Measurements from ENCODE around the gene TGFBR3.

Gene TGFBR3

GRCh38 chr1:91801496-91802115, 84.3 kb downstream of the TGFBR3 start:
- Histone ChIP-seq H3K27ac (no peak overlapping the region), H3K27me3 (no peaks in the 10 kb centered on the region), H3K9me3 (no peaks in the 10 kb centered on the region), H3K36me3 (no peaks in the 10 kb centered on the region), H3K4me3 (ENCODE audit: low read depth in 1 of 2, low read length in 1 of 2) (no peak overlapping the region), H3K4me1 (ENCODE audit: control insufficient read depth in 1 of 2, insufficient read depth in 1 of 2, low read depth in 1 of 2, low read length in 1 of 2) (peaks cover 24 to 32% of the 10 kb centered on the region in 2 experiments)
- no peak for TF ChIP-seq CTCF (IDR thresholded peaks at IDR 0.05)

- no peaks in the 10 kb centered on the region for H3K27me3 ChIP-seq
- TF ChIP-seq CTCF (IDR thresholded peaks at IDR 0.05), result no peak
- H3K9me3 ChIP-seq, result no peaks in the 10 kb centered on the region
- no peak overlapping the region for H3K4me3 ChIP-seq (ENCODE audit: low read depth in 1 of 2, low read length in 1 of 2)
- no peaks in the 10 kb centered on the region for H3K36me3 ChIP-seq
- no peak overlapping the region for H3K27ac ChIP-seq
- H3K4me1 ChIP-seq (ENCODE audit: control insufficient read depth in 1 of 2, insufficient read depth in 1 of 2, low read depth in 1 of 2, low read length in 1 of 2), result peaks cover 24 to 32% of the 10 kb centered on the region in 2 experiments
Measured at GRCh38 chr1:91799863-91800262, 86.1 kb downstream of the TGFBR3 start.

- no peaks in the 10 kb centered on the region for H3K9me3 ChIP-seq
- no peaks in the 10 kb centered on the region for H3K36me3 ChIP-seq
- H3K4me1 ChIP-seq (ENCODE audit: control insufficient read depth in 1 of 2, insufficient read depth in 1 of 2, low read depth in 1 of 2, low read length in 1 of 2), result peaks cover 22 to 27% of the 10 kb centered on the region in 2 experiments
- no peak for TF ChIP-seq CTCF (IDR thresholded peaks at IDR 0.05)
- no peaks in the 10 kb centered on the region for H3K27me3 ChIP-seq
- H3K27ac ChIP-seq, result no peak overlapping the region
- no peak overlapping the region for H3K4me3 ChIP-seq (ENCODE audit: low read depth in 1 of 2, low read length in 1 of 2)
Measured at GRCh38 chr1:91799159-91799558, 86.8 kb downstream of the TGFBR3 start.

DNA sequence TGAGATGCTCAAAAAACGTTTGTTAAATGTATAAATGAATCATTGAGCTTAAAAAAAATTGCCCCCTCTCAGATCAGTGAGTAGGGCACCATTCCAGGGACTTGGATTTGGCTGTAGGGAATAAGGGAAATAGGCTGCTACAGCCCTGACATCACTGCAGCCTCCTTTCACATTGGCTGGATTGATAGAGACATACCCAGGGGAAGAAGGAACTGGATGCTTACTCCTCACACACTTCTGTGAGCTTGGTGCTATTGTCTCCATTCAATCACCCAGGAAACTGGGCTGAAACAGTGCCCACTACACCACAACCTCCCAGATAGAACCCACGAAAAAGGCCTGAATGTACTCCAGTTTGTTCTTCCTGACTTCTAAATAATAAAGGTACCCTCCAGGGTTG, 87.2 kb downstream of the TGFBR3 start:
- Histone ChIP-seq H3K27me3 (no peaks in the 10 kb centered on the region), H3K36me3 (no peaks in the 10 kb centered on the region), H3K4me3 (ENCODE audit: low read depth in 1 of 2, low read length in 1 of 2) (no peak overlapping the region), H3K27ac (no peak overlapping the region), H3K9me3 (no peaks in the 10 kb centered on the region), H3K4me1 (ENCODE audit: control insufficient read depth in 1 of 2, insufficient read depth in 1 of 2, low read depth in 1 of 2, low read length in 1 of 2) (peaks cover 18 to 23% of the 10 kb centered on the region in 2 experiments)
- TF ChIP-seq CTCF (IDR thresholded peaks at IDR 0.05), result no peak

- H3K27me3 ChIP-seq, result no peaks in the 10 kb centered on the region
- no peak overlapping the region for H3K27ac ChIP-seq
- peaks cover 13 to 18% of the 10 kb centered on the region in 2 experiments for H3K4me1 ChIP-seq (ENCODE audit: control insufficient read depth in 1 of 2, insufficient read depth in 1 of 2, low read depth in 1 of 2, low read length in 1 of 2)
- H3K36me3 ChIP-seq, result no peaks in the 10 kb centered on the region
- no peak overlapping the region for H3K4me3 ChIP-seq (ENCODE audit: low read depth in 1 of 2, low read length in 1 of 2)
- no peaks in the 10 kb centered on the region for H3K9me3 ChIP-seq
- TF ChIP-seq CTCF (IDR thresholded peaks at IDR 0.05), result no peak
Measured at GRCh38 chr1:91798241-91798648, 87.7 kb downstream of the TGFBR3 start.
